Naive thymus-derived CD4-positive, alpha-beta T cell (primary cell): ENCODE results near the gene FAM111A. TPM values are rescaled to one million over a fixed set of nuclear protein-coding genes. Genes with fewer than 3 reads are reported as not detected.
"Not testable (repeated sequence)": the region's sequence is repeated elsewhere in the genome, so short reads cannot be mapped to it uniquely, and the experiment has no call there.

Source experiments
- ATAC-seq: fragments of 150-1000 bp; cut with Tn5 transposase; 2 replicates; pipeline ENCODE4 v1.10.0; 2021; ENCODE audit warnings: mild to moderate bottlenecking, moderate library complexity
- CTCF ChIA-PET: fragments of 350-600 bp; sonication (Branson Sonifier 250); formaldehyde crosslinking; loops from one replicate; lab custom pipeline; 2021; ENCODE audit warnings: antibody characterized with exemption; lab: Charles Lee
- POLR2A ChIA-PET: fragments of 350-600 bp; sonication (Branson Sonifier 250); formaldehyde crosslinking; loops from one replicate; lab custom pipeline; 2021; ENCODE audit warnings: antibody characterized with exemption, inconsistent platforms; lab: Charles Lee
- DNase-seq, 9 donors: peaks; one replicate each; pipeline versions ENCODE4 v3.0.0 to v3.0.0-alpha.2; 2020 to 2022; ENCODE audit warnings: mixed read lengths in 1 of 9
- H3K27ac ChIP-seq: one replicate; pipeline ENCODE4 v1.7.0; 2013; ENCODE audit warnings: mild to moderate bottlenecking, low read depth, low read length, moderate library complexity
- H3K27me3 ChIP-seq, 2 donors: one replicate each; pipeline ENCODE4 v1.7.0; 2013; ENCODE audit warnings: low read length in 2 of 2, mild to moderate bottlenecking in 2 of 2, moderate library complexity in 2 of 2; ENCODE audit not compliant: control insufficient read depth in 2 of 2, insufficient read depth in 2 of 2
- H3K36me3 ChIP-seq, 3 experiments: 1 replicate in 2 of 3; 2 replicates in 1 of 3; pipeline ENCODE4 v1.7.0; 2013; ENCODE audit warnings: low read length in 3 of 3, mild to moderate bottlenecking in 3 of 3, moderate library complexity in 1 of 3; ENCODE audit not compliant: insufficient read depth in 3 of 3, control insufficient read depth in 2 of 3
- H3K4me1 ChIP-seq, 2 donors: one replicate each; pipeline ENCODE4 v1.7.0; 2013; ENCODE audit warnings: low read length in 2 of 2, mild to moderate bottlenecking in 2 of 2, moderate library complexity in 1 of 2; ENCODE audit not compliant: control insufficient read depth in 2 of 2, insufficient read depth in 2 of 2
- H3K4me3 ChIP-seq: 2 replicates; pipeline ENCODE4 v1.7.0; 2013; ENCODE audit warnings: mild to moderate bottlenecking, low read length
- H3K9me3 ChIP-seq, 3 experiments: 1 replicate in 2 of 3; 2 replicates in 1 of 3; pipeline ENCODE4 v1.7.0; 2013; ENCODE audit warnings: low read length in 3 of 3; ENCODE audit not compliant: control insufficient read depth in 2 of 3
- H3K27ac Mint-ChIP-seq, 9 donors: one replicate each; pipeline ENCODE4 v1.8.0; 2020 to 2022; ENCODE audit warnings: mixed read lengths in 9 of 9, mild to moderate bottlenecking in 8 of 9, moderate library complexity in 5 of 9, inconsistent platforms in 2 of 9
- H3K27me3 Mint-ChIP-seq, 5 donors: one replicate each; pipeline ENCODE4 v1.8.0; 2021 to 2022; ENCODE audit warnings: mixed read lengths in 5 of 5, mild to moderate bottlenecking in 1 of 5
- H3K36me3 Mint-ChIP-seq, 5 donors: one replicate each; pipeline ENCODE4 v1.8.0; 2020 to 2022; ENCODE audit warnings: mixed read lengths in 5 of 5, mild to moderate bottlenecking in 3 of 5, inconsistent platforms in 1 of 5
- H3K4me1 Mint-ChIP-seq, 7 donors: one replicate each; pipeline ENCODE4 v1.8.0; 2020 to 2022; ENCODE audit warnings: mixed read lengths in 7 of 7, mild to moderate bottlenecking in 3 of 7, inconsistent platforms in 1 of 7
- H3K4me3 Mint-ChIP-seq, 10 donors: one replicate each; pipeline ENCODE4 v1.8.0; 2020 to 2022; ENCODE audit warnings: mild to moderate bottlenecking in 10 of 10, mixed read lengths in 10 of 10, moderate library complexity in 6 of 10, inconsistent platforms in 2 of 10
- H3K9me3 Mint-ChIP-seq, 11 donors: one replicate each; pipeline ENCODE4 v1.8.0; 2020 to 2022; ENCODE audit warnings: mixed read lengths in 11 of 11, mild to moderate bottlenecking in 4 of 11, inconsistent platforms in 1 of 11, moderate library complexity in 1 of 11
- intact Hi-C, 2 donors: fragments of 100-400 bp; cut with micrococcal nuclease; formaldehyde crosslinking; loops; one replicate each; pipeline ENCODE4 v1.15.1; 2023
- polyA plus RNA-seq, 2 donors: library from polyadenylated mRNA; unstranded; fragments of 300-500 nt; fragmentation: Illumina TruSeq; gene quantifications; one replicate each; pipeline ENCODE4 v1.2.3, GENCODE V29; 2021
- total RNA-seq, 6 experiments: library from RNA in 5 of 6; stranded (reverse) in 5 of 6; gene quantifications; 1 replicate in 5 of 6; 2 replicates in 1 of 6; pipeline ENCODE4 v1.2.3 and lab custom pipeline; 2021 to 2026

Gene FAM111A
- total and polyA plus RNA-seq, 7 experiments from 2014 or later: 23.0 to 138 (median 77.9) TPM

GRCh38 chr11:59097938-59098337, 44.7 kb upstream of the FAM111A start:
- intact Hi-C loops: loop anchor here (1.0 kb wide), 2 partner anchors 38 to 60 kb away; no protein-coding TSS in a partner anchor
- POLR2A ChIA-PET: interaction anchor here (0.6 kb wide), 1 partner anchor 75 kb away, joined by 3 read pairs; no protein-coding TSS in a partner anchor
- ATAC-seq, H3K9me3 ChIP-seq, H3K27me3 ChIP-seq, H3K4me3 Mint-ChIP-seq, H3K4me3 ChIP-seq, H3K9me3 Mint-ChIP-seq, H3K36me3 Mint-ChIP-seq, H3K27ac Mint-ChIP-seq, H3K36me3 ChIP-seq, H3K27ac ChIP-seq, DNase-seq, H3K4me1 ChIP-seq: not testable (repeated sequence)
- peaks cover 24 to 50% (median 33%) of the 10 kb centered on the region in 5 donors for H3K27me3 Mint-ChIP-seq
- H3K4me1 Mint-ChIP-seq: peaks cover 0 to 17% (median 6%) of the 10 kb centered on the region in 7 donors
- CTCF ChIA-PET: interaction anchor here (0.6 to 1.8 kb wide), 3 partner anchors 10 to 60 kb away, joined by 3 to 12 read pairs (median 6); no protein-coding TSS in a partner anchor

GRCh38 chr11:59102259-59102765, 40.3 kb upstream of the FAM111A start:
- ChIA-PET CTCF (interaction anchor here (1.2 kb wide), 1 partner anchor 33 kb away, joined by 4 read pairs; no protein-coding TSS in a partner anchor), POLR2A (no interaction called here)
- peak overlapping the region; percentile 73 to 85 (median 76) for H3K4me3 Mint-ChIP-seq
- peak in 6 of 9 donors; percentile 5 to 59 (median 21) for DNase-seq
- H3K36me3 ChIP-seq: no peaks in the 10 kb centered on the region
- ATAC-seq: peak; percentile 72
- H3K27me3 Mint-ChIP-seq: peaks cover 22 to 64% (median 54%) of the 10 kb centered on the region in 5 donors
- peaks cover 13 to 43% (median 23%) of the 10 kb centered on the region in 7 donors for H3K4me1 Mint-ChIP-seq
- peaks cover 0 to 1% (median 0%) of the 10 kb centered on the region in 11 donors for H3K9me3 Mint-ChIP-seq
- intact Hi-C loops: loop anchor here (1.0 kb wide), 3 partner anchors 34 to 523 kb away; partner anchors contain the start of gene ZFP91 (in 1 of the 2)
- peaks cover 6 to 12% of the 10 kb centered on the region in 2 donors for H3K4me1 ChIP-seq
- peaks cover 0 to 5% of the 10 kb centered on the region in 2 donors for H3K27me3 ChIP-seq
- no peak overlapping the region for H3K27ac Mint-ChIP-seq
- peaks cover 0 to 5% (median 0%) of the 10 kb centered on the region in 5 donors for H3K36me3 Mint-ChIP-seq
- H3K9me3 ChIP-seq: no peaks in the 10 kb centered on the region
- H3K4me3 ChIP-seq: peak overlapping the region; percentile 33
- no peak overlapping the region for H3K27ac ChIP-seq

- Mint-ChIP-seq H3K27ac (peak within 1 kb of the TSS in 3 of 9 donors; percentile 13 to 83 (median 49)), H3K9me3 (peaks cover 0 to 1% (median 0%) of the 10 kb centered on the region in 11 donors), H3K36me3 (peaks cover 0 to 25% (median 0%) of the 10 kb centered on the region in 5 donors), H3K27me3 (peaks cover 0 to 38% (median 34%) of the 10 kb centered on the region in 5 donors), H3K4me1 (peaks cover 13 to 79% (median 26%) of the 10 kb centered on the region in 7 donors), H3K4me3 (peak within 1 kb of the TSS; percentile 71 to 92 (median 83))
- Histone ChIP-seq H3K9me3 (no peaks in the 10 kb centered on the region), H3K4me1 (peaks cover 12% of the 10 kb centered on the region in 2 donors), H3K27me3 (peaks cover 0 to 5% of the 10 kb centered on the region in 2 donors), H3K27ac (no peak within 1 kb of the TSS), H3K36me3 (no peaks in the 10 kb centered on the region), H3K4me3 (peak within 1 kb of the TSS; percentile 65)
- CTCF ChIA-PET: no interaction called here
- POLR2A ChIA-PET: no interaction called here
- DNase-seq: peak; percentile 10 to 76 (median 39)
- intact Hi-C loops: loop anchor here in 1 of 2 donors (1.0 to 2.0 kb wide), 5 partner anchors 16 to 1439 kb away; partner anchors contain the start of gene ZFP91
- ATAC-seq: peak; percentile 85
Measured at GRCh38 chr11:59106363-59107336, 36.0 kb upstream of the FAM111A start, which contains the start of gene FAM111B. TSS of gene FAM111B (plus strand) at chr11:59107237. CDS start at chr11:59109626, 2,389 bp downstream.

- H3K36me3 ChIP-seq, H3K27ac ChIP-seq, H3K9me3 ChIP-seq, H3K27me3 ChIP-seq, POLR2A ChIA-PET, H3K9me3 Mint-ChIP-seq: not testable (repeated sequence)
- Mint-ChIP-seq H3K4me3 (peak overlapping the region; percentile 71 to 92 (median 83)), H3K27ac (peak overlapping the region in 2 of 9 donors; percentile 13 to 83), H3K27me3 (peaks cover 0 to 31% (median 27%) of the 10 kb centered on the region in 5 donors), H3K36me3 (peaks cover 0 to 30% (median 0%) of the 10 kb centered on the region in 5 donors), H3K4me1 (peaks cover 13 to 74% (median 24%) of the 10 kb centered on the region in 7 donors)
- peak; percentile 42 for ATAC-seq
- peak overlapping the region; percentile 65 for H3K4me3 ChIP-seq
- peak in 7 of 9 donors; percentile 2 to 27 (median 11) for DNase-seq
- H3K4me1 ChIP-seq: peaks cover 12% of the 10 kb centered on the region in 2 donors
- CTCF ChIA-PET: interaction anchor here (0.8 kb wide), 1 partner anchor 11 kb away, joined by 4 read pairs; no protein-coding TSS in a partner anchor
- intact Hi-C loops: loop anchor here in 1 of 2 donors (1.0 to 2.0 kb wide), 4 partner anchors 15 to 1440 kb away; partner anchors contain the start of gene ZFP91
Measured at GRCh38 chr11:59107721-59108120, 34.9 kb upstream of the FAM111A start.

- ATAC-seq (no peak), DNase-seq (no peak)
- H3K27me3 ChIP-seq: no peaks in the 10 kb centered on the region
- H3K9me3 Mint-ChIP-seq: peaks cover 0 to 13% (median 3%) of the 10 kb centered on the region in 11 donors
- no peak overlapping the region for H3K27ac ChIP-seq
- ChIA-PET CTCF (no interaction called here), POLR2A (no interaction called here)
- no peaks in the 10 kb centered on the region for H3K36me3 ChIP-seq
- H3K4me3 ChIP-seq: no peak overlapping the region
- H3K27me3 Mint-ChIP-seq: peaks cover 0 to under 1% (median 0%) of the 10 kb centered on the region in 5 donors
- no peak overlapping the region for H3K4me3 Mint-ChIP-seq
- peaks cover 0 to 6% of the 10 kb centered on the region in 2 donors for H3K4me1 ChIP-seq
- H3K27ac Mint-ChIP-seq: no peak overlapping the region
- H3K36me3 Mint-ChIP-seq: peaks cover 0 to 72% (median 0%) of the 10 kb centered on the region in 5 donors
- intact Hi-C loops: no loop called here
- H3K9me3 ChIP-seq: no peaks in the 10 kb centered on the region
- H3K4me1 Mint-ChIP-seq: peaks cover 0 to 64% (median 4%) of the 10 kb centered on the region in 7 donors
Measured at GRCh38 chr11:59112494-59112893, 30.2 kb upstream of the FAM111A start.

GRCh38 chr11:59114344-59114743, 28.3 kb upstream of the FAM111A start:
- DNase-seq (no peak), ATAC-seq (no peak)
- peaks cover 0 to 3% (median 0%) of the 10 kb centered on the region in 5 donors for H3K27me3 Mint-ChIP-seq
- peaks cover 0 to 30% (median 14%) of the 10 kb centered on the region in 11 donors for H3K9me3 Mint-ChIP-seq
- no peaks in the 10 kb centered on the region for H3K36me3 ChIP-seq
- H3K27ac ChIP-seq: no peak overlapping the region
- POLR2A ChIA-PET: no interaction called here
- H3K27ac Mint-ChIP-seq: no peak overlapping the region
- H3K4me3 ChIP-seq: no peak overlapping the region
- H3K4me3 Mint-ChIP-seq: no peak overlapping the region
- no peaks in the 10 kb centered on the region for H3K4me1 ChIP-seq
- peaks cover 0 to 82% (median 0%) of the 10 kb centered on the region in 5 donors for H3K36me3 Mint-ChIP-seq
- intact Hi-C loops: no loop called here
- peaks cover 0 to 45% (median 0%) of the 10 kb centered on the region in 7 donors for H3K4me1 Mint-ChIP-seq
- CTCF ChIA-PET: interaction anchor here (0.7 kb wide), 1 partner anchor 15 kb away, joined by 3 read pairs; no protein-coding TSS in a partner anchor
- H3K9me3 ChIP-seq: peaks cover 0 to 11% (median 0%) of the 10 kb centered on the region in 3 experiments
- H3K27me3 ChIP-seq: no peaks in the 10 kb centered on the region
